NCI-H1417 (cell line): Measurements from ENCODE around the gene VPS37D.
"Not testable (repeated sequence)": the region's sequence is repeated elsewhere in the genome, so short reads cannot be mapped to it uniquely, and the experiment has no call there.

Experiments used
- DNase-seq, 3 experiments: peaks; one replicate each; lab custom pipeline; 2025; lab: John Stamatoyannopoulos, UW

The VPS37D gene, protein sequence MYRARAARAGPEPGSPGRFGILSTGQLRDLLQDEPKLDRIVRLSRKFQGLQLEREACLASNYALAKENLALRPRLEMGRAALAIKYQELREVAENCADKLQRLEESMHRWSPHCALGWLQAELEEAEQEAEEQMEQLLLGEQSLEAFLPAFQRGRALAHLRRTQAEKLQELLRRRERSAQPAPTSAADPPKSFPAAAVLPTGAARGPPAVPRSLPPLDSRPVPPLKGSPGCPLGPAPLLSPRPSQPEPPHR

DNA sequence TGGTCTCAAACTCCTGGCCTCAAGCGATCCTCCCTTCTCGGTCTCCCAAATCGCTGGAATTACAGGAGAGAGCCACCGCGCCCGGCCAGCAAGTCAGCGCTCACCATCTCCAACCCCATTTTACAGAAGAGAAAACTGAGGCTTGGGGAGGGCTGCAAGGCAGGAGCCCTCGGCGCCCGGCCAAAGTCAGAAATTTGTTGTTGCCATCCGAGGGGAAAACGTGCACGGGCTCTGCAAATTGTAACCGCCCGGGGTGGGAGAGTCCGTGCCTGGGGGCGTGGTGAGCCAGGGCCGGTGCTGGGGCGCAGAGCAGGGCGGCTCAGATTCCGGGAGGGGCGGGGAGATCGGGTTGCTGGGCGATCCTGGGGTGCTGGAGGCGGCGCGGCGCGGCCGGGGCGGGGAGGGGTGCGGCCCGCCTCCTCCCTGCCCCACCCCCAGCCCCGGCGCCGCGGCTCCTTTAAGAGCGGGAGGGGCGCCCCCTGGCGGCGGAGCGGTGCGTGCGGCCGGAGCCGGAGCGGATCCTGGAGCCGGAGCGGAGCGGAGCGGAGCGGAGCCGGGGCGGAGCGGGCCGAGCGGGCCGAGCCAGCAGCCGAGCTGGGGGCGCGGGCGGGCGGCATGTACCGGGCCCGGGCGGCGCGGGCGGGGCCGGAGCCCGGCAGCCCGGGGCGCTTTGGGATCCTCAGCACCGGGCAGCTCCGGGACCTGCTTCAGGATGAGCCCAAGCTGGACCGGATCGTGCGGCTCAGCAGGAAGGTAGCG, at the start of gene VPS37D:
TSS of gene VPS37D (plus strand) at position 488 of the 759 bp plus-strand sequence. CDS start at position 616, 128 bp downstream.
- DNase-seq, result peak; percentile 88 to 93 (median 91)

DNA sequence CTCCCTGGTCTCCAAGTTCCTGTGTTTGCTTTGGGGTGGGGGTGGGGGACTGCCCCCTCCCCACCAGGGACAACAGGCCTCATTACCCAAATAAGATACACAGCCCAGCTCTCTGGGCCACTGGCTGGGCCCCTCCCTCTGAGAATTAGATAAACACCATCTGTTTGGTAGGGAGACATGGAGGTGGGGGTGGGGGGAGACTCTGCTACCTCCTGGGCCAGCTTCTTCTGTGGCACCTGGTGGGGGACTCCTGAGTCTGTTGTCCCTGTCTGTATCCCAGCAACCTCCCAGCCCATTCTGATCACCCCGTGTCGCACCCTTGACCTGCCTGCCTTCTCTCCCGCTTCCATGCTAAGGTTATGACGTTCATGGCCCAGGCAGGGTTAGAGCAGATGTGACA, 49.1 kb upstream of the VPS37D start:
- DNase-seq, result peak in 1 of 3 experiments; percentile 24

DNA sequence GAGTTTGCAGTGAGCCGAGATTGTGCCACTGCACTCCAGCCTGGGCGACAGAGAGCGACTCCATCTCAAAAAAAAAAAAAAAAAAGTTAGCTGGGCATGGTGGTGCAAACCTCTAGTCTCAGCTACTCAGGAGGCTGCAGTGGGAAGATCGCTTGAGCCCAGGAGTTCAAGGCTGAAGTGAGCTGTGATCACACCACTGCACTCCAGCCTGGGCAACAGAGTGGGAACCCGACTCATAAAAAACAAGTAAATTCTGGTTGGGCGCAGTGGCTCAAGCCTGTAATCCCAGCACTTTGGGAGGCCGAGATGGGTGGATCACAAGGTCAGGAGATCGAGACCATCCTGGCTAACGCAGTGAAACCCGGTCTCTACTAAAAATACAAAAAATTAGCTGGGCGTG, 48.2 kb upstream of the VPS37D start:
- not testable (repeated sequence) for DNase-seq

DNA sequence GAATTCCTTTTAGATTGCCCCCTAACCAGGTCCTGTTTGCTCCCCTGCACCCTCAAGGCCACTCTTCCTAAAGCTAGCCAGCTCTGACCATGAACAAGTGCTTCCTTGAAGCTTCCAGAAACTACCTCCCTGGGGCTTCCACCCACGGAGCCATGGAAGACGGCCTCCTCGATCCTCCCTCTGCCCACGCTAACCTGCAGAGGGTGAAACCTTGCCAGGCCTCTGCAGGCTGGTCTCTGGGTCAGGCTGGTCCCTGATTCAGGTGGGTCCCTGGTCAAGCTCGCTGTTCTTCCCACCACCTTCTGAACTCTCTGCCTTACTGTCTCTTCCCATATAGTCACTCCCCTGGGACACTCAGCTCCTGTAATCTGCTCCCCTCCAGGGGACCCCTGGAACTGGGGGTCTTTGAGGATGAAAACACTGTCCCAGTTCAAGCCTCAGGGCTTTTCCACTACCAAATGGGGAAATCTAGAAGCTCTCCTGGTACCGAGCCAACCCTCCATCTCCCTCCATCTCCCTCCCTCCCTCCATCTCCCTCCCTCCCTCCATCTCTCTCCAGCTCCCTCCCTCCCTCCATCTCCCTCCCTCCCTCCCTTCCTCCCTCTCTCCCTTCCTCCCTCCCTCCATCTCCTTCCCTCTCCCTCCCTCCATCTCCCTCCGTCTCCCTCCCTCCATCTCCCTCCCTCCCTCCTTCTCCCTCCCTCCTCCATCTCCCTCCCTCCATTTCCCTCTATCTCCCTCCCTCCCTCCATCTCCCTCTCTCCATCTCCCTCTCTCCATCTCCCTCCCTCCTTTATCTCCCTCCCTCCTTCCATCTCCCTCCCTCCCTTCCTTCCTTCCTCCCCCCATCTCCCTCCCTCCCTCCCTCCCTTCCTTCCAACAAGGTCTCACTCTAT, 46.2 kb upstream of the VPS37D start:
- no peak for DNase-seq

DNA sequence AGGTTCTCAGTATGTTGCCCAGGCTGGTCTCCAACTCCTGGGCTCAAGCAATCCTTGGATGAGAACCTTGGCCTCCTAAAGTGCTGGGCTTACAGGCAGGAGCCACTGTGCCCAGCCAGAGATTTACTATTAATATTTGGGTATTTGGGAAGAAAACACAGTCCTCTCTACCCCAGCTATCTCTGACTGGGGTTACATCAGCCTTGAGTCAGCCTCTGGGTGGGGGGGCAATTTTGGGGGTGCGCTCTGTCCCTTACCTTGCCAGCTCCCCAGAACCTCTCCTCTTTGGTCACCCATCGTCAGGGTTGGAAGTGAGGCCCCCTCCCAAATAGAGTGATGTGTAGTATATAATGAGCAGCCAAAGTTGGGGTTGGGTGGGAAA, 45.1 kb upstream of the VPS37D start:
- DNase-seq, result no peak

DNA sequence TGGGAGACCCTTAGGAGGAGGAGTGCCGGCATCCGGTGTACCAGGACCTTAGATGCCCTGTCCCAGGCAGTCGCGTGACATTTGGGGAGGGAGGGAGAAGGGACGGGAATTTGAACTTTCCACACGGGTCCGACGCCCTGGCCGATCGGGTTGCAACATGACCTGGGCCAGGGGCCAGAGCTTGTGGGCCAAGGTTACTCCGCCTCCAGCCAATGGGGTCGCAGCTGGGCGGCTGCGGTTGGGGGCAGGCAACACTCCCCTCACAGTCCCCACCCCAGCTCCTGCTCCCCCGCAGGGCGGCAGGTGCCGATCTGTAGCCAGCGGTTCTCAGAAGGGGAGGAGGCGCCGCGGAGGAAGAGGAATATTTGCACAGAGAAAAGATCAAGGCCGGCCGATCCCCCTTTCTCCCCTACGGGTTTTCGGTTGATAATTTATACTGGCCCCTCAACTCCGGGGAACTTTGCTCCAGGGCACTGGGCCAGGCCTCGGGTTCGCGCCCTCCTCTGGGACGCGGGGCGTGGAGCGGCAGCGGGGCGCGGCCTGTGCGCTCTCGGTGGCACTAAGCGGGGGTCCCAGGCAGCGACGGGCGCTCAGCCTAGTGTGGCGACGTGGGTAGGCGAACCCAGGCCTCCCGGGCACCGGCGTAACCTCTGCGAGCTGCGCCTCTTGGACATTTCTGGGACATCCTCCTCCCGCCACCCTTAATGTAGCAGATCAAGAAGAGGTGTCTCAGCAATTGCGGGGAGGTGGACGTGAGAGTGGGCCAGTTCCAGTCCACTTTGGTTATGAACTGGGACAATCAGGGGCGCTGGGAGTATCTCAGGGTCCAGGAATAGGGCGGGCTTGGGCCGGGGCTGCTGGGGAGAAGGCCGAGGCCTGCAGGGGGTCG, 44.5 kb upstream of the VPS37D start:
- DNase-seq, result no peak

DNA sequence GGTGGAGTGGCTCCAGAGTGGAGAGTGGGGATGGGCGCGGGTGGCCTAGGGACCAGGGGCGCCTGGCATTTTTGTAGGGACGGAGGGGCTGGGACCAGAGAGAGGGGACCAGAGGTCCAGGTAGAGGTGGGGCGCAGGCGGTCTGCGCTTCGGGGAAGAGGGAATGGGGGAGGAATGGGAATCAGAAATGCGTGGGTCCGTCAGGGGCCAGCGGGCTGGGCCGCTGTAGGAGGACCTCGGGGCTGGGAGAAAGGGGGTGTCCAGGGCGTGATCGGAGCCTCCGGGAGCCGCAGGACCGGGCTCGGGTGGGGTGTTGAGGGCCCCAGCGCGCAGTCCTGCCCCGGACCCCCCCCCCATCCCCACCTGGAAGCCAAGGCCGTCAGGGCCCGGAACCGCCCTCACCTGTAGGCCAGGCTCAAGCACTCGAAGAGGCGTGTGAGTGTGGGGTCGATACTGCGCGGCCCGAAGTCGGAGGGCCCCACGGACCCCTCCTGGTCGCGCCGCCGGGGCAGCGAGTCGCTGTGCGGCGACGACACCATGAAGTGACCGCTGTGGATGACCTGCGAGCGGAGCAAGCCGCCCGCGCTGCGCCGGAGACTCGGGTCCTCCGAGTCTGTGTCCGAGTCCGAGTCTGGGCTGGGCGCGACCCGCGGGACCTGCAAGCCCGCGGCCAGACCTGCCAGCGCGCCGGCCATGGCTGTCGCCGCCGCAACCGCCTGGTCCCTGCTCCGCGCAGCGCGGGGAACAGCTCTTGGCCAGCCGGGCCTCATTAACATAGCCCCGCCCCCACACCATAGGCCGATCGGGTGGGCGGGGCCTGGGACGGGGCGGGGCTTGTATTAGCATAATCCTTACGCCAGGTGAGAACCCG, 43.6 kb upstream of the VPS37D start, which contains the start of gene MLXIPL:
TSS of gene MLXIPL (minus strand) at position 725 of the 871 bp plus-strand sequence. CDS start at position 695, 30 bp downstream.
- peak; percentile 85 to 91 (median 91) for DNase-seq

DNA sequence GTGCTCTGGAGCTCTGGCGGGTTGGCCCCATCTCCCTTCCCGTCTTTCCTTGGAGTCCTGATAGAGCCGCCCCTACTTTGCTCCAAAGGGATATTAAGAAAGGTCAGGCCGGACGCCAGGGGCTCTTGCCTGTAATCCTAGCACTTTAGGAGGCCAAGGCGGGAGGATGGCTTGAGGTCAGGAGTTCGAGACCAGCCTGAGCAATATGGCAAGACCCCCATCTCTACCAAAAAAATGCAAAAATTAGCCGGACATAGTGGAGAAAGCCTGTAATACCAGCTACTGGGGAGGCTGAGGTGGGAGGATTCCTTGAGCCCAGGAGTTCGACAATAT, 43.0 kb upstream of the VPS37D start:
- no peak for DNase-seq

DNA sequence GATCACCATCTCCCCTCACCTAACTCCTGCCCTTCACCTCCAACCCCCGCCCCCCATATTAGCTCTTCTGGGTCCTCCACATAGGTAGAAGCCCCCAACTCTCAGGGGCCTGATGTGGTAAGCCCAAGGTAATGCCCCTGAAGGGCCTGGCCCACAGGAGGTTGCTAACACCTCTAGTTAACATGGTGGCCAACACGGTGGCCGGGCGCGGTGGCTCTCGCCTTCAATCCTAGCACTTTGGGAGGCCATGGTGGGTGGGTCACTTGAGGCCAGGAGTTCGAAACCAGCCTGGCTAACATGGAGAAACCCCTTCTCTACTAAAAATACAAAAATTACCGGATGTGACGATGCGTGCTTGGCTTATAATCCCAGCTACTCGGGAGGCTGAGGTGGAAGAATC, 42.4 kb upstream of the VPS37D start:
- no peak for DNase-seq

DNA sequence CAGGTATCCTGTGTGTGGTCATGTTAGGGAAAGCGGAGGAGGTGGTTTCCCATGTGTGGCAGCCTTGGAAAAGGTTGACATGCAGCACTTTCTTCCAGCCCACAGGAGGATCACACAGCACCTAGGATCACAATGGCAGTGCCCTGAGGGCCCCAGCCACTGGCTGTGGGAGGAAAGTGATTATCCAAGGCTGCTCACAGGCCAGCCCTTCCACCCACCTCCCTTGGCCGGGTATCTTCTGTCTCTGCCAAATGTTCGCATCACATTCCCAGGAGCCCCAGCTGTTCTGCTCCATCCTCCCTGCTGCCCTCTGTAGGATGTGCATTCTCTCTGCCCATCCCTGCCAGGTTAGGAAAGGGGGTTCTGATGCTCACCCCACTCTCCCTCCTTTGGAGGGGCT, 40.8 kb upstream of the VPS37D start:
- DNase-seq, result no peak

DNA sequence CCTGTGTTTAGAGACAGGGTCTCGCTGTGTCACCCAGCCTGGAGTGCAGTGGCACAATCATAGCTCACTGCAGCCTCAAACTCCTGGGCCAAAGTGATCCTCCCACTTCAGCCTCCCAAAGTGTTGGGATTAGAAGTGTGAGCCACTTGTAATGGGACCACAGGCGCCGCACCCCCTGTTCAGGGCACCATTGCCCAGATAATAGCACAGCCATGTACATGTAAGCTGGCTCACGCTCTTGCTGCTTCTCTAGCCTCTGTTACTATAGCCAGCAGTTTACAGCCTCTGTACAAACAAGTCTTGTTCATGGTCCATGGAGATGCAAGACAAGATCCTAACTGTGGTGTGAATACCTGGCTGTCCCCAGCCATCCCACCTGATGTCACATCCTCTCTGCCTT, 39.1 kb upstream of the VPS37D start:
- DNase-seq, result no peak

DNA sequence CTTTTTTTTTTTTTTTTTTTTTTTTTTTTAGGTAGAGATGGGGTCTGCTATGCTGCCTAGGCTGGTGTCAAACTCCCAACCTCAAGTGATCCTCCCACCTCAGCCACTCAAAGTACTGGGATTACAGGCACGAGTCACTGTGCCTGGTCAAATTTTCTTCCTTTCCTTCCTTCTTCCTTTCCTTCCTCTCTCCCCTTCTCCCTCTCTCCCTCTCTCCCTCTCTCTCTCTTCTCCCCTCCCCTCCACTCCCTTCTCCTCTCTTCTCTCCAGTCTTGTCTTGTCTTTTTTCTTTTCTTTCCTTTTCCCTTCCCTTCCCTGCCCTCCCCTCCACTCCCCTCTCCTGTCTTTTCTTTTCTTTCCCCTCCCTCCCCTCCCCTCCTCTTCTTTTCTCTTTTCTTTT, 36.1 kb upstream of the VPS37D start:
- no peak for DNase-seq

DNA sequence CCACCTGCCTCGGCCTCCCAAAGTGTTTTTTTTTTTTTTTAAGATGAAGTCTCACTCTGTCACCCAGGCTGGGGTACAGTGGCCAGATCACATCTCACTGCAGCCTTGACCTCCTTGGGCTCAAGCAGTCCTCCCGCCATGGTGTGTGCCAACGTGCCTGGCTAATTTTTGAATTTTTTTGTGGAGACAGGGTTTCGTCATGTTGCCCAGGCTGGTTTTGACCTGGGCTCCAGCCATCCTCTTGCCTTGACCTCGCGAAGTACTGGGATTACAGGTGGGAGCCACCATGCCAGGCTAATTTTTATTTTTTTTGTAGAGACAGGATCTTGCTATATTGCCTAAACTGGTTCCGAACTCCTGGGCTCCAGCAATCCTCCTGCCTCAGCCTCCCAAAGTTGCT, 34.3 kb upstream of the VPS37D start:
- no peak for DNase-seq

DNA sequence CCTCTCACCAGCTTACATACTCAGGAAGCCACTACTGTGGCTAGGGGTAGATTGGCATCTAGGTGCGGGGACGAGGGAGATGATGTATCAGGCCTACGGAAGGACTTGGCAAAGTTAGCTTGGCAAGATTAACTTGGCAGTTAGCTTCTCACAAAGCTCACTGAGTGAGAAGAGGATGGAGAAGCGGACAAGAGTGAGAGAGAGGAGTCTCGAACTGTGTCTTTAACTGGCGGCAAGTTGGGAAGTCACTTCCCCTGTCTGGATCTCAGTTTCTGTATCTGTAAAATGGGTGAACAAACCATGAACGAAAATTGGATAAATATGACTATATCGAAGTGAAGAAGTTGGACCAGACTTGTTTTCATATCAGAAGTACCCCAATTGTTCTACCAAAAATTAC, 33.8 kb upstream of the VPS37D start:
- no peak for DNase-seq

DNA sequence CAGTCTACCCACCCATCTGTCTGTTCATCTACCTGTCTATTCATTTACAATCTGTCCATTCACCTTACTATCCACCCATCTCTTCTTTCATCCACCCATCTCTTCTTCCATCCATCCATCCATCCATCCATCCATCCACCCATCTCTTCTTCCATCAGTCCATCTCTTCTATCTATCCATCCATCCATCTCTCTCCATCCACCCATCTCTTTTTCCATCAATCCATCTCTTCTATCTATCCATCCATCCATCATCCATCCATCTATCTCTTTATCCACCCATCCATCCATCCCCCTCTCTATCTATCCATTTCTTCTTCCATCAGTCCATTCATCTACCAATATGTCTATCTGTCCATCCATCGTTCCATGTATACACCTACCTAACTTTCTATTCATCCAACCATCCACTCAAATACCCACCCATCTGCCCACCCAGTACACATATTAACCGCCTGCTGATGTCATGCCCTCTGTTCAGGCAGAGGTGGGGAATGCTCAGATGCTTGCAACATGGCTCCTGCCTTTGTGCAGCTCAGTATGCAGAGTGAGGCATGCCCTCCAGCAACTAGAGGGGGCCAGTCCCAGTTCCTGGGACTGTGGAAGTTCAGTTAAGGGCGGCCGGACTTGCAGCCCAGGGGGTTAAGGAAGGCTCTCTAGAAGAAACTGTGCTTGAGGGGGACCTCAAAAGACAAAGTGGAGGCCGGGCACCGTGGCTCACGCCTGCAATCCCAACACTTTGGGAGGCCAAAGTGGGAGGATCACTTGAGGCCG, 32.0 kb upstream of the VPS37D start:
- DNase-seq, result no peak

DNA sequence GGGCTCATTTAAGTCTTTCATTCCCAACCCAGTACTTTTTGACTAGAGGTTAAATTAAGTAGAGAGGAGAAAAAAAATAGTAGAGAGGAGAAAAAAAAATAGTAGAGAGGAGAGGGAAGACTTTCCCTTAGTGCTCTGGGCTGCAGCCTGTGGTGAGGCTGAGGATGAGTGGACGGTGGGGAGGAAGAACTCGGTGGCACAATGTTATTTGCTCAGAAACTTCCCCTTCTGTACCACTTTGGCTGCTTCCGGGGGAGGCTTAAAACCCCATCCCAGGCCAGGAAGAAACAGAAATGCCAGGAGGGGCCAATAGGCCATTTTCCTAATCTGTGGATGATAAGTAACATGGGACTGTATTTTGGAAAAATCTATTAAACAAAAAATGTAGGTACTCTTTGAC, 28.7 kb upstream of the VPS37D start:
- DNase-seq, result no peak

DNA sequence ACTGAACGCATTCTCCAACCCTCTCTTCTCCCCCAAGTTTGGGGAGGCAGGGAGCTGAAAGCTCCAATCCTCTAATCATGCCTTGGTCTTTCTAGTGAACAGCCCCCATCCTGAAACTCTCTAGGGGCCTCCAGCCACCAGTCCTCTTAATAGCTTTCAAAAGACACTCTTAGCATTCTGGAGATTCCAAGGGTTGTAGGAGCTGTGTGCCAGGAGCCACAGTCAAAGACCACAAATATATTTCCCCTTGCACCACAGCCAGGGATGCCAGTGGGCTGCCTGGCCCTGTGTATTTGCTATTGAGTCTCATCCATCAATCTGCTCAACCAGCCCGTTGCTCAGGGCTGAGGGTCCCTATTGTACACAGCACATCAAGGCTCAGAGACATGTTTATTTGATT, 24.8 kb upstream of the VPS37D start:
- no peak for DNase-seq

DNA sequence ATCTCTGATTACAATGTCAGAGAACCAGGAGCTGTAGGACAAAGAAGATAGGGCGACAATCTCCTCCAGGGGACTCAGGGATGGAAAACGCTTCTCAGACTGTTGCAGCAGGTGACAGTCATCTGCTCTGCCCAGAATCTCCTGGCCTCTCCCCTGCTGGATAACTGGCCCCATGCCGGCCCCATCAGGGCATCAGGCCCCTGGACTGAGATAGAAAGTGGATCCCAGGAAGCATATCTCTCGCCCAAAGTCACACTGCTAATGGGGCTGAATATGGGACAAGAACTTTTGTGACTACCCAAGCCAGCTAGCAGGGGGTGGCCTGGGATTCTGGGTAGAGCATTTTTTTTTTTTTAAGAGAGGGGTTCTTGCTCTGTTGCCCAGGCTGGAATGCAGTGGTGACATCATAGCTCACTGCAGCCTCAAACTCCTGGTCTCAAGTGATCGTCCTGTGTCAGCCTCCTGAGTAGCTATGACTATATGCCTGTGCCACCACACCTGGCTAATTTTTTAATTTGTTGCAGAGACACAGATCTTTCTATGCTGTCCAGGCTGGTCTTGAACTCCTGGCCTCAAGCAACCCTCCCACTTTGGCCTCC, 22.8 kb upstream of the VPS37D start:
- DNase-seq, result no peak

DNA sequence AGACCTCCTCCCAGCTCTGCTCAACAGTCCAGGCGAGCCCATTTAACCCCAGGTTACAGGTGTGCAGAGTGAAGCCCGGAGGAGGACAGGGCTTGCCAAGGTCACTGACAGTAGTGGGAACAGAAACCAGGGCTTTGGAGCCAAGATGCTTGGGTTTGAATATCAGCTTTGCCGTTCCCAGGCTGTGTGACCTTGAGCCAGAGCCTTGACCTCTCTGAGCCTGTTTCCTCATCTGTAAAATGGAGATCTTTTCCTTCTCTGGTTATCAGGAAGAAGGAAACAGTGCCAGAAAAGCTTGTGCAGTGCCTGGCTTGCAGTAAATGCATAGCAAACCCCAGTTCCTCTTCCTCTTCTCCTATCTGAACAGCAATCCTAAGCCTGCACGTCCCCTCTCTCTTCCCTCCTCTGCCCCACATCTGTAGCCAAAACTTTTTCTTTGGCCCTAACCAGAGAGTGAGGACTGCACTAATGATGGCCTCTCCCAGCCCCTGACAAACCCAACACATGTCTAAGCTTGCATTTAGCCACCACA, 21.9 kb upstream of the VPS37D start:
- no peak for DNase-seq
